GM12872 (cell line): ENCODE data around the gene PLEKHH2.

Experiments
- CTCF ChIP-seq: IDR thresholded peaks from 3 replicates; pipeline ENCODE4 v1.5.1; 2011; ENCODE audit warnings: low read depth, mild to moderate bottlenecking, low read length, moderate library complexity; ENCODE audit not compliant: insufficient read depth

PLEKHH2 gene

GRCh38 chr2:43759195-43759594 is 122.1 kb downstream of the PLEKHH2 start:
- no peak for TF ChIP-seq CTCF

- TF ChIP-seq CTCF = no peak
Measured at GRCh38 chr2:43762286-43762685, 125.2 kb downstream of the PLEKHH2 start.

GRCh38 chr2:43763091-43763490 is 126.0 kb downstream of the PLEKHH2 start:
- TF ChIP-seq CTCF = no peak

GRCh38 chr2:43764086-43764705 is 127.1 kb downstream of the PLEKHH2 start:
- TF ChIP-seq CTCF = no peak

- no peak for TF ChIP-seq CTCF
Measured at GRCh38 chr2:43766006-43766405, 128.9 kb downstream of the PLEKHH2 start.

GRCh38 chr2:43773876-43774613 is 137.0 kb downstream of the PLEKHH2 start, which contains the start of gene DYNC2LI1:
Gene DYNC2LI1 (plus strand): TSS chr2:43774039. CDS start chr2:43774139, 100 bp downstream.
- no peak for TF ChIP-seq CTCF

GRCh38 chr2:43774617-43775016 is 137.6 kb downstream of the PLEKHH2 start:
- TF ChIP-seq CTCF = no peak
